Kasumi-1 (cell line): Measurements from ENCODE around the gene PPP3R1.

ENCODE experiments used
- DNase-seq, 2 experiments: peaks; one replicate each; lab custom pipeline; 2025; lab: John Stamatoyannopoulos, UW

The PPP3R1 gene

GRCh38 chr2:68252400-68253218, at the start of gene PPP3R1:
PPP3R1 (minus strand) TSS chr2:68252532; CDS start chr2:68252127, 405 bp downstream.
- DNase-seq, result peak; percentile 92

GRCh38 chr2:68295516-68295915, 43.2 kb upstream of the PPP3R1 start:
- peak; percentile 84 to 90 for DNase-seq

- DNase-seq, result no peak
Observed at GRCh38 chr2:68294913-68295312, 42.6 kb upstream of the PPP3R1 start.

GRCh38 chr2:68294187-68294586, 41.9 kb upstream of the PPP3R1 start:
- no peak for DNase-seq

- no peak for DNase-seq
Observed at GRCh38 chr2:68293755-68294154, 41.4 kb upstream of the PPP3R1 start.

- DNase-seq, result no peak
Observed at GRCh38 chr2:68293024-68293423, 40.7 kb upstream of the PPP3R1 start.

GRCh38 chr2:68292108-68292710, 39.9 kb upstream of the PPP3R1 start:
- peak; percentile 26 to 58 for DNase-seq

- DNase-seq, result no peak
Observed at GRCh38 chr2:68291314-68291713, 39.0 kb upstream of the PPP3R1 start.

GRCh38 chr2:68290901-68291300, 38.6 kb upstream of the PPP3R1 start:
- DNase-seq, result peak in 1 of 2 experiments; percentile 7

GRCh38 chr2:68287580-68288441, 35.5 kb upstream of the PPP3R1 start:
- peak; percentile 80 to 87 for DNase-seq

- DNase-seq, result peak in 1 of 2 experiments; percentile 8
Observed at GRCh38 chr2:68284896-68285295, 32.6 kb upstream of the PPP3R1 start.

- no peak for DNase-seq
Observed at GRCh38 chr2:68283419-68283812, 31.1 kb upstream of the PPP3R1 start.

GRCh38 chr2:68282811-68283418, 30.6 kb upstream of the PPP3R1 start:
- peak; percentile 25 to 33 for DNase-seq

GRCh38 chr2:68280796-68281195, 28.5 kb upstream of the PPP3R1 start:
- DNase-seq, result no peak

- DNase-seq, result no peak
Observed at GRCh38 chr2:68280348-68280747, 28.0 kb upstream of the PPP3R1 start.

GRCh38 chr2:68279691-68280090, 27.4 kb upstream of the PPP3R1 start:
- DNase-seq, result no peak

GRCh38 chr2:68278169-68278568, 25.8 kb upstream of the PPP3R1 start:
- no peak for DNase-seq

GRCh38 chr2:68274022-68274421, 21.7 kb upstream of the PPP3R1 start:
- no peak for DNase-seq

- DNase-seq, result peak; percentile 29 to 49
Observed at GRCh38 chr2:68272246-68272994, 20.1 kb upstream of the PPP3R1 start.

- DNase-seq, result no peak
Observed at GRCh38 chr2:68266655-68267054, 14.3 kb upstream of the PPP3R1 start.

GRCh38 chr2:68263632-68264031, 11.3 kb upstream of the PPP3R1 start:
- DNase-seq, result no peak
